HepG2 (cell line): ENCODE data around the gene TTBK1. TPM values are rescaled to one million over a fixed set of nuclear protein-coding genes. Genes with fewer than 3 reads are reported as not detected.
A peak's percentile ranks its signal among the peaks of the same experiment; 100 is the strongest.

ENCODE experiments used
- ATAC-seq: fragments of 200-7000 bp; cut with Tn5 transposase; 3 replicates; pipeline ENCODE4 v1.9.1; 2020; ENCODE audit warnings: mild to moderate bottlenecking, moderate library complexity
- BruUV-seq: library from RNA; stranded (reverse); fragments of 400-500 nt; replicated peaks from 2 replicates; lab custom pipeline; 2021; lab: Mats Ljungman, UMichigan
- CTCF ChIA-PET: fragments of 300-600 bp; formaldehyde crosslinking; extraction: SDS; loops from one replicate; lab custom pipeline; 2021; ENCODE audit warnings: low total read pairs, inconsistent platforms, low intra/inter-chr PET ratio; lab: Yijun Ruan, JAX
- POLR2A ChIA-PET: fragments of 350-600 bp; sonication (Branson Sonifier 250); formaldehyde crosslinking; loops from one replicate; lab custom pipeline; 2020; ENCODE audit warnings: antibody characterized with exemption, inconsistent platforms; lab: Yijun Ruan, JAX
- DNase-seq: peaks from one replicate; pipeline ENCODE4 v3.0.0-alpha.2; 2015; ENCODE audit warnings: low spot score
- FAIRE-seq: peaks from 3 replicates; lab custom pipeline; 2011; peaks lifted over from hg19 to GRCh38; lab: Jason Lieb, UNC
- H2AFZ ChIP-seq: one replicate; pipeline ENCODE4 v1.6.1; 2011; ENCODE audit warnings: low read length, inconsistent platforms
- H3K27ac ChIP-seq: fragments of 300-600 bp; 3 replicates; pipeline ENCODE4 v1.8.0; 2011; ENCODE audit warnings: mixed run types, mild to moderate bottlenecking, mixed read lengths, low read length, inconsistent platforms; ENCODE audit not compliant: insufficient read depth; ENCODE audit errors: extremely low read length
- H3K27me3 ChIP-seq, 2 experiments: fragments of 200-600 bp in 1 of 2; 2 replicates in 1 of 2; 3 replicates in 1 of 2; pipeline versions ENCODE4 v1.6.0 to v1.8.0; 2011; ENCODE audit warnings: low read length in 2 of 2, mild to moderate bottlenecking in 2 of 2, moderate library complexity in 2 of 2, inconsistent platforms in 1 of 2; ENCODE audit not compliant: insufficient read depth in 2 of 2, control insufficient read depth in 1 of 2
- H3K36me3 ChIP-seq, 2 experiments: fragments of 200-600 bp in 1 of 2; replicated peaks in 1 of 2; 2 replicates in 1 of 2; 3 replicates in 1 of 2; pipeline versions ENCODE4 v1.5.1 to v1.8.0; 2011; ENCODE audit warnings: low read length in 2 of 2, inconsistent platforms in 1 of 2; ENCODE audit not compliant: insufficient read depth in 2 of 2, control insufficient read depth in 1 of 2
- H3K4me1 ChIP-seq: 2 replicates; pipeline ENCODE4 v1.5.1; 2012; ENCODE audit warnings: low read length, inconsistent platforms; ENCODE audit not compliant: insufficient read depth
- H3K4me2 ChIP-seq: 2 replicates; pipeline ENCODE4 v1.6.0; 2011; ENCODE audit warnings: low read depth, low read length, inconsistent platforms
- H3K4me3 ChIP-seq, 3 experiments: fragments of 200-600 bp in 1 of 3; sonication (generic), shearing (Covaris generic) in 1 of 3; replicated peaks in 1 of 3; 2 replicates each; pipeline ENCODE4 v1.5.1; 2011 to 2016; ENCODE audit warnings: low read length in 3 of 3, inconsistent platforms in 2 of 3, low read depth in 2 of 3, mild to moderate bottlenecking in 2 of 3, control low read depth in 1 of 3, mixed read lengths in 1 of 3; ENCODE audit not compliant: insufficient read depth in 1 of 3
- H3K79me2 ChIP-seq: one replicate; pipeline ENCODE4 v1.6.1; 2011; ENCODE audit warnings: low read length, inconsistent platforms; ENCODE audit not compliant: insufficient read depth
- H3K9ac ChIP-seq: 2 replicates; pipeline ENCODE4 v1.6.0; 2011; ENCODE audit warnings: mild to moderate bottlenecking, low read depth, low read length, inconsistent platforms; ENCODE audit not compliant: insufficient read depth
- H3K9me3 ChIP-seq: 2 replicates; pipeline ENCODE4 v1.5.1; 2012; ENCODE audit warnings: mild to moderate bottlenecking, low read length
- H4K20me1 ChIP-seq: 2 replicates; pipeline ENCODE4 v1.6.0; 2011; ENCODE audit warnings: inconsistent platforms, mild to moderate bottlenecking, low read length, moderate library complexity; ENCODE audit not compliant: insufficient read depth
- HOXA7 ChIP-seq: sonication (generic); formaldehyde crosslinking; IDR thresholded peaks from 2 replicates; pipeline ENCODE4 v1.8.1; 2022; ENCODE audit warnings: mild to moderate bottlenecking, missing genetic modification reagents, moderate library complexity
- LBX2 ChIP-seq: sonication (generic); formaldehyde crosslinking; IDR thresholded peaks from 2 replicates; pipeline ENCODE4 v1.5.0; 2020; ENCODE audit warnings: missing genetic modification reagents, mild to moderate bottlenecking, borderline replicate concordance
- POGZ ChIP-seq: sonication (generic); formaldehyde crosslinking; IDR thresholded peaks from 2 replicates; pipeline ENCODE4 v1.4.0; 2020; ENCODE audit warnings: mild to moderate bottlenecking, missing genetic modification reagents
- TAF1 ChIP-seq: sonication (generic); formaldehyde crosslinking; IDR thresholded peaks from 2 replicates; pipeline ENCODE4 v1.4.0; 2020; ENCODE audit warnings: missing genetic modification reagents
- ZNF333 ChIP-seq: sonication (generic); formaldehyde crosslinking; IDR thresholded peaks from 2 replicates; pipeline ENCODE4 v1.4.0; 2020; ENCODE audit warnings: mild to moderate bottlenecking, missing genetic modification reagents, borderline replicate concordance
- ZNF567 ChIP-seq: sonication (generic); formaldehyde crosslinking; IDR thresholded peaks from 2 replicates; pipeline ENCODE4 v1.8.1; 2023; ENCODE audit warnings: mild to moderate bottlenecking, missing genetic modification reagents, borderline replicate concordance
- in situ Hi-C: cut with HindIII; loops from 2 replicates; pipeline ENCODE4 v1.10.0; 2017; ENCODE audit warnings: low pct_unique_long_range_greater_than_20kb; ENCODE audit not compliant: extremely low pct_ligation_motif_present
- intact Hi-C: fragments of 100-400 bp; cut with micrococcal nuclease; formaldehyde crosslinking; loops from one replicate; pipeline ENCODE4 v1.10.0; 2022; ENCODE audit not compliant: unreplicated experiment
- polyA plus RNA-seq, 8 experiments: library from polyadenylated mRNA; depleted of rRNA in 3 of 8; stranded (reverse) in 7 of 8; unstranded in 1 of 8; fragments of >200 nt; fragmentation: Illumina TruSeq in 4 of 8; extraction: Trizol in 4 of 8; gene quantifications; 2 replicates each; pipeline versions ENCODE4 v1.2.1 to v1.2.3, GENCODE V29; 2011 to 2016; ENCODE audit warnings: low read depth in 4 of 8, missing spikeins in 1 of 8, mixed read lengths in 1 of 8; ENCODE audit not compliant: insufficient read depth in 1 of 8
- total RNA-seq, 5 experiments: library from RNA; depleted of rRNA; stranded (reverse); fragments of >200 nt; fragmentation: Illumina TruSeq; extraction: Trizol; gene quantifications; 2 replicates each; pipeline ENCODE4 v1.2.3, GENCODE V29; 2016; ENCODE audit warnings: low read depth in 1 of 5
- TF ChIP-seq, protein P1 (sequence below): sonication (generic); formaldehyde crosslinking; conservative IDR thresholded peaks from 2 replicates; pipeline ENCODE4 v1.8.1; 2023; ENCODE audit warnings: missing genetic modification reagents

The TTBK1 gene
- total and polyA plus RNA-seq, 2 of the 13 experiments (the other 11 are each of a cell fraction or from before 2014, with no cell fraction given): 0.24 to 0.33 TPM

- Histone ChIP-seq H3K4me2 (no peak overlapping the region), H3K9me3 (no peaks in the 10 kb centered on the region), H3K4me1 (peaks cover 96% of the 10 kb centered on the region), H3K9ac (no peak overlapping the region), H2AFZ (no peak overlapping the region), H3K27me3 (no peaks in the 10 kb centered on the region), H3K4me3 (no peak overlapping the region), H3K79me2 (peaks cover 7% of the 10 kb centered on the region), H3K27ac (peak overlapping the region; percentile 94), H4K20me1 (no peaks in the 10 kb centered on the region), H3K36me3 (no peaks in the 10 kb centered on the region)
- FAIRE-seq (no peak), DNase-seq (no peak), ATAC-seq (no peak)
- TF ChIP-seq ZNF333 (0 out of 2 replicates have a peak, but pooled peaks have one; percentile 56), LBX2 (CRISPR knock-in tag) (0 out of 2 replicates have a peak, but pooled peaks have one; percentile 45), TAF1 (no peak), POGZ (CRISPR knock-in tag) (0 out of 2 replicates have a peak, but pooled peaks have one; percentile 20), HOXA7 (CRISPR knock-in tag) (no peak), ZNF567 (CRISPR knock-in tag) (no peak)
- TF ChIP-seq, protein P1, sequence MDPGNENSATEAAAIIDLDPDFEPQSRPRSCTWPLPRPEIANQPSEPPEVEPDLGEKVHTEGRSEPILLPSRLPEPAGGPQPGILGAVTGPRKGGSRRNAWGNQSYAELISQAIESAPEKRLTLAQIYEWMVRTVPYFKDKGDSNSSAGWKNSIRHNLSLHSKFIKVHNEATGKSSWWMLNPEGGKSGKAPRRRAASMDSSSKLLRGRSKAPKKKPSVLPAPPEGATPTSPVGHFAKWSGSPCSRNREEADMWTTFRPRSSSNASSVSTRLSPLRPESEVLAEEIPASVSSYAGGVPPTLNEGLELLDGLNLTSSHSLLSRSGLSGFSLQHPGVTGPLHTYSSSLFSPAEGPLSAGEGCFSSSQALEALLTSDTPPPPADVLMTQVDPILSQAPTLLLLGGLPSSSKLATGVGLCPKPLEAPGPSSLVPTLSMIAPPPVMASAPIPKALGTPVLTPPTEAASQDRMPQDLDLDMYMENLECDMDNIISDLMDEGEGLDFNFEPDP (CRISPR knock-in tag): 0 out of 2 replicates have a peak, but pooled peaks have one; percentile 66
- no TSS peak for BruUV-seq
- CTCF ChIA-PET: no interaction called here
- POLR2A ChIA-PET: interaction anchor here (3.2 to 20.0 kb wide), 3 partner anchors 8 to 26 kb away, joined by 13 to 314 read pairs (median 131); partner anchors contain the start of gene SLC22A7
- in situ Hi-C loops: no loop called here
- intact Hi-C loops: no loop called here
Measured at GRCh38 chr6:43271944-43272343, 28.7 kb downstream of the TTBK1 start.
